Thyroid gland (tissue), 4 donors: ENCODE results near the gene ADSS1.

Experiments used
- CTCF ChIP-seq, 6 experiments: fragments of 200-600 bp in 3 of 6; fragments of 450-650 bp in 3 of 6; sonication (generic) in 3 of 6; IDR thresholded peaks; one replicate each; pipeline ENCODE4 v1.5.1; 2016 to 2019; ENCODE audit warnings: antibody characterized with exemption in 6 of 6, mild to moderate bottlenecking in 2 of 6, inconsistent platforms in 1 of 6, moderate library complexity in 1 of 6
- POLR2A ChIP-seq, 2 donors: fragments of 450-650 bp; IDR thresholded peaks; one replicate each; pipeline ENCODE4 v1.6.1; 2017; ENCODE audit warnings: antibody characterized with exemption in 2 of 2, mild to moderate bottlenecking in 2 of 2, moderate library complexity in 1 of 2

- TF ChIP-seq CTCF (IDR thresholded peaks at IDR 0.05) (no peak), POLR2A (IDR thresholded peaks at IDR 0.05) (no peak)
Measured at GRCh38 chr14:104706733-104707607, 17.1 kb upstream of the ADSS1 start.
